ACHN (cell line): ENCODE measurements around the gene CCN5.

Source experiments
- DNase-seq: peaks from one replicate; pipeline ENCODE4 v3.0.0-alpha.2; 2015
- in situ Hi-C: cut with HindIII; loops from 2 replicates; pipeline ENCODE4 v1.10.0; 2017; ENCODE audit warnings: low sequenced_read_pairs, low pct_ligation_motif_present, low pct_unique_long_range_greater_than_20kb

The CCN5 gene

DNA sequence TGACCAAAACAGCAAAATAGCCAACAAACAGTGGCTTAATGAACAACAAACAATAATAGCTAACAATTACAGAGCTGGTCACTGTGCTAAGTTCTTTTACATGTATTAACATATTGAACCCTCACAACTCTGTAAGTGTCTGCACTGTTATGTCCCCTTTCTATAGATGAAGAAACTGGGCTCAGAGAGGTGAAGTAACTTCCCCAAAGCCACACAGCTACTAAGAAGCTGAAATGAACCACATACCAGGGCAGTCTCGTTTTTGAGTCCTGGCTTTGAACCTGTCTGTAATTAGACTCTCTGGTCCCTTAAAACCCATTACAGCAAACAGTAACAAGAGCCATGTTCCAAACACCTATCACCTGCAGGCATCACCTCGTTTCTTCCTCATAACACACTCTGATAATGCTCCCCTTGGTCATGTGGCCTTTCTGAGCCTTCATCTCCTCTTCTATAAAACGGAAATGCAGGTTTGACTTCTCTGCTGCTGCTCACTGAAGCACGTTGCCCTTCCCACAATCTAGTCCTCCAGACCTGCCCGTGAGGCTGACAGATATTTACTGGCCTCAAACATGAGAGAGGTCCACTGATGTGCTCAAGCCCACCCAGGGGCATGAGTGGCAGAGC lies 53.8 kb downstream of the CCN5 start:
- in situ Hi-C loops: no loop called here
- DNase-seq: no peak

DNA sequence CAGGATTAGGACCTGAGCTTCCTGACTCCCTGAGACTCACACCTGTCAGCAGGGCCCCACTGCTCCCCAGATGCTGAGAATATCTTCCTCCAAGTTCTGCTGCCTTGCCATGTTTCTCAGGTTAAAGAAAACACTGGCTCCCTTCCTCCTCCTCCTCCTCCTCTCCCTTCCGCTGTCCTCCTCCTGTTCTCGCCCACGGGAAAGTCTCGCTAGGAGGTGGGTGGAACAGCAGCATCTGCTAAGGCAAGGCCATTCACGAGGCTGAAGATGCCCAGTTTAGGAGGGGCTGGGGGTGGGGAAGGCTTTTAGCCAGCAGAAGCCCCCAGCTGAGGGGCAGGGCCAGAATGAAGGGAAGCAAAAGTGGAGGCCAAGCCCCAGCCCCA lies 54.3 kb downstream of the CCN5 start:
- DNase-seq: no peak
- in situ Hi-C loops: no loop called here

GRCh38 chr20:44770484-44771171 lies 55.5 kb downstream of the CCN5 start:
- no peak for DNase-seq
- in situ Hi-C loops: no loop called here

DNA sequence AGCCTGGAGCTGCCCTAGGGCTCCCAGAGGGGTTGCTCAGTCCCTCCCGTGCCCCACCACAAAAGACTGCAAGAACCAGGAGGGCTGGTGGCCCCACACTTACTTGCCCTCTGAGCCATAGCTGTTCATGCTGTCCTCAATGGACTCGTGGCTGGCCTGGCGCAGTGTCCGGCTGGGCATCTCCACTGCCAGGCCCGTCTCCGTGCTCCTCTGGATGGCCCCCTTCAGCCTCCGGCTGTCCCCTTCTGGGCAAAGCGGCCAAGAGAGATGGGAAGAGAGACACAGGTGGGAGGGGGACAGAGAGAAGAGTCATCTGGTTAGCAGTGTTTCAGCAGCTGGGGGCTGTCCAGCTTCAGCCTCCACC lies 56.0 kb downstream of the CCN5 start:
- in situ Hi-C loops: no loop called here
- DNase-seq: no peak

GRCh38 chr20:44772636-44773035 lies 57.5 kb downstream of the CCN5 start:
- in situ Hi-C loops: no loop called here
- no peak for DNase-seq

GRCh38 chr20:44773070-44773829 lies 58.1 kb downstream of the CCN5 start:
- no peak for DNase-seq
- in situ Hi-C loops: no loop called here

- DNase-seq: peak; percentile 33
- in situ Hi-C loops: no loop called here
These were observed 61.8 kb downstream of the CCN5 start for GRCh38 chr20:44776980-44777379.
